Fibroblast of lung (primary cell): Measurements from ENCODE around the gene GCC2.

Source experiments
- CTCF ChIP-seq, 2 donors: IDR thresholded peaks in 1 of 2; conservative IDR thresholded peaks in 1 of 2; 1 replicate in 1 of 2; 2 replicates in 1 of 2; pipeline ENCODE4 v1.5.1; 2011 to 2012; ENCODE audit warnings: low read length in 2 of 2, control low read depth in 1 of 2, inconsistent platforms in 1 of 2, low read depth in 1 of 2, mild to moderate bottlenecking in 1 of 2
- EZH2 ChIP-seq: IDR thresholded peaks from 2 replicates; pipeline ENCODE4 v1.5.1; 2012; ENCODE audit warnings: low read length, control low read depth, mild to moderate bottlenecking; ENCODE audit errors: missing control alignments

- TF ChIP-seq CTCF (conservative IDR thresholded peaks at IDR 0.05 in 1 of 2, IDR thresholded peaks at IDR 0.05 in 1 of 2; ENCODE audit: low read depth in 1 of 2, low read length in 2 of 2), result no peak
- TF ChIP-seq EZH2, result no peak
Observed at GRCh38 chr2:108403494-108403893, 45.5 kb upstream of the GCC2 start.
